HG02642 (cell line): ENCODE results near the gene SRBD1.

Experiments
- ATAC-seq: cut with Tn5 transposase; IDR thresholded peaks from one replicate; pipeline ENCODE4 v1.9.1; 2021; ENCODE audit warnings: mild to moderate bottlenecking; ENCODE audit not compliant: unreplicated experiment, poor library complexity

SRBD1 gene

DNA sequence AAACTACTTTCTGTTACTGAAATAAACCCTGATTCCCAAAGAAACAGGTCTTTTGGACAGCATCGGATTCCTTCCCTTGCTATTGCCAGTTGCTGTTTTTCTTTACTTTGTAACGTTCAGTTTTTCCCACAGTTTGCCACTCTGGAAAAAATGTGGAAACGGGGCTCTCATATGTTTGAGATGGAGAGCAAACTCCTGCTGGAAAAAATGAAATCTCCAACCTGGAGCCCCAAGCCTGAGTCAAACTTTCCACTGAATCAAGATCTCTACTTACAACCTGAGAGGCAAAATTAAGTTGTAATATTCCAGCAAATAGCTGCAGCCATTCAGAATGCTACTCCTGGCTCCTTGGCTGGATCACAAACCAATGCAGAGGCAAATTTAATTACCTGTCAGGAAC is 270.7 kb downstream of the SRBD1 start:
- no peak for ATAC-seq

DNA sequence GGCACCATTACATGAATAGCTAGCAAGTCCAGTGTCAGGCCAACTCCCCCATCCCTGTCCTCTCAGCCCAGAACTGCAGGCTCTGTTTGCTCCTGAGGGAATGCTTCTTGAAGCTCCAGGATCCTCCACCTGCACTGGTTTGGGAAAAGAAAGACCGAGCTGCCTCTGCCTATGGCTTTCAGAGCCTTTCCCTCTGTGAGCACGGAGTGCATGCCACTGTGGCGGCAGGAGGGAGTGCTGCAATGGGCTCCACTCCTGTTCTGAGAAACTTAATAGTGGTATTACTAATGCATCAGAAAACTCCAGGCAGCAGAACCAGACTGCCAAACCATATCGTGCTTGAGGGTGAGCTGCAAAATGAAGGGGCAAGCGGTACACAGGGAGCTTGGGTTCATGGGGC is 271.8 kb downstream of the SRBD1 start:
- ATAC-seq, result no peak
